ENCODE data around the gene POMGNT2.

DNA sequence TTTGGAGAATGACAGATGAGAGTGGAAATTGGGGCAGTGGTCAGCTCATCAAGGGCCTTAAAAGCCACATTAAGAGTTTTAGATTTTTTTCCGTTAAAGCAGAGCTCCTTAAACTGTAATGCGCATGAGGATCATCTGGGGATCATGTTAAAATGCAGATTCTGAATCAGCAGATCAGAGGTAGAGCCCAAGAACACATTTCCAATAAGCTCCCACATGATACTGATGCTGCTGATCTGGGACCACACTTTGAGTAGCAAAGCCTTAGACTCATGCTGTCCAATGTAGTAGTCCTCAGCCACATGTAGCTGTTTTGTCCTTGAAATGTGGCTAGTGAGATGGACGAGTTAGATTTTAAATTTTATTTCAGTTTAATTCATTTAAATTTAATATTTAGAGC lies 26.3 kb upstream of the POMGNT2 start:
- TF ChIP-seq, protein P1, sequence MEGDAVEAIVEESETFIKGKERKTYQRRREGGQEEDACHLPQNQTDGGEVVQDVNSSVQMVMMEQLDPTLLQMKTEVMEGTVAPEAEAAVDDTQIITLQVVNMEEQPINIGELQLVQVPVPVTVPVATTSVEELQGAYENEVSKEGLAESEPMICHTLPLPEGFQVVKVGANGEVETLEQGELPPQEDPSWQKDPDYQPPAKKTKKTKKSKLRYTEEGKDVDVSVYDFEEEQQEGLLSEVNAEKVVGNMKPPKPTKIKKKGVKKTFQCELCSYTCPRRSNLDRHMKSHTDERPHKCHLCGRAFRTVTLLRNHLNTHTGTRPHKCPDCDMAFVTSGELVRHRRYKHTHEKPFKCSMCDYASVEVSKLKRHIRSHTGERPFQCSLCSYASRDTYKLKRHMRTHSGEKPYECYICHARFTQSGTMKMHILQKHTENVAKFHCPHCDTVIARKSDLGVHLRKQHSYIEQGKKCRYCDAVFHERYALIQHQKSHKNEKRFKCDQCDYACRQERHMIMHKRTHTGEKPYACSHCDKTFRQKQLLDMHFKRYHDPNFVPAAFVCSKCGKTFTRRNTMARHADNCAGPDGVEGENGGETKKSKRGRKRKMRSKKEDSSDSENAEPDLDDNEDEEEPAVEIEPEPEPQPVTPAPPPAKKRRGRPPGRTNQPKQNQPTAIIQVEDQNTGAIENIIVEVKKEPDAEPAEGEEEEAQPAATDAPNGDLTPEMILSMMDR (IDR thresholded peaks at IDR 0.05) = no peak
- no peak for TF ChIP-seq POLR2A (IDR thresholded peaks at IDR 0.05)
